ENCODE measurements around the gene BEX4.
"Not testable (repeated sequence)": the region's sequence is repeated elsewhere in the genome, so short reads cannot be mapped to it uniquely, and the experiment has no call there.

BEX4 gene, protein sequence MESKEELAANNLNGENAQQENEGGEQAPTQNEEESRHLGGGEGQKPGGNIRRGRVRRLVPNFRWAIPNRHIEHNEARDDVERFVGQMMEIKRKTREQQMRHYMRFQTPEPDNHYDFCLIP

DNA sequence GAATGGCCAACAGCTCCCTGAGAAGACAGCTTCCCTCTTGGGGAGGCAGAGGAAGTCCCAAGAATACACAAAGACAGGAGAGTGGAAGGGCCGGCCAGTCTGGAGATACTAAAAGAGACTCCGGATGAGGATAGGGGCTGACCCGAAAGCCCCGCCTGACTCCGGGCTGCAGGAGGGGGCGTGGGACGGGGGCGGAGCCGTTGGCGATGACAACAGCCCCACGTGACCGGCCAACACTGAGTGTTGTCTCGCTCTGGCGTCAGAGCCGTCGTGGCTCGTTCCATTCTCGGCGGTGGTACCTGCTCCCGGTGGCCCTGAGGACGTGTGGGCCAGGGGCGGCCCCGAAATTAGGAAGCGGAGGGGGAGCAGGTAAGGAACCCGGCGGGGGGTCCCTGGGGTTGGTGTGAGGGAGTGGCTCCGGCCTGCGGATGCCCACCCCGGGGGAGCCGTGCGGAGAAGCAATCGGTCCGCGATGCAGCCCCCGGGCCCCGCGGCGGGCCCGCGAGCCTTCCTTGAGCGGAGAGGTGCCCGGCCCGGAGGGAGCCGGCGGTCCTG, at the start of gene BEX4:
Gene BEX4, plus strand, starts transcription at position 239 of the 555 bp plus-strand sequence. CDS start 1,046 bp downstream, outside the sequence.
- Histone ChIP-seq H3K36me3 (no peaks in the 10 kb centered on the region), H3K4me3 (peak within 1 kb of the TSS; percentile 70 to 89 (median 79)), H3K27ac (peak within 1 kb of the TSS; percentile 84 to 93 (median 86)), H3K9me3 (replicated peaks in 1 of 11) (peaks cover 0 to 7% (median 0%) of the 10 kb centered on the region in 11 experiments; a peak in 2 of 22 replicates), H3K4me1 (peaks cover 0 to 20% (median 5%) of the 10 kb centered on the region in 10 experiments; a peak in 9 of 20 replicates), H3K4me2 (peak within 1 kb of the TSS; percentile 52 to 77 (median 66)), H3K9ac (peak within 1 kb of the TSS; percentile 86 to 96 (median 90)), H3K27me3 (peaks cover 0 to 4% (median 0%) of the 10 kb centered on the region in 11 experiments; a peak in 2 of 22 replicates), H4K20me1 (no peaks in the 10 kb centered on the region)
- no peak for TF ChIP-seq Cebpa-rat (IDR thresholded peaks at IDR 0.05)

DNA sequence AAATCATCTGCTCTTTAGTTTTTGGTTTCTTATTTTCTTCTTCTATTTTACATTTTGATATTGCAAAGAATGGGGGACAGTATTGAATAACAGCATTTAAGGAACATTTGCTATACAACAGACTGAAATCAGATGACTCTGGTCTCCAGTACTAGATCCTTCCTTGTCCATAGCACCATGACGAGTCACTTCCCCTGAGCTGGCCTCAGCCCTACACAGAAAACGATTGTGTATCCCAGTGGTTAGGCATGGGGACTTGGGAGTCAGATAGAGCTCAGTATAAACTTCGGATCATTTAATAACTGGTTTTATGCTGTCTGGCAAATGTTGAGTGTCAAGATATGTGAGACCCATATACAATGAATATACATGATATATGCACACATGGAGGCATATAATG, 44.7 kb upstream of the BEX4 start:
- Histone ChIP-seq H3K27ac (no peak overlapping the region), H3K27me3 (no peaks in the 10 kb centered on the region), H3K4me3 (no peak overlapping the region), H3K4me2 (no peak overlapping the region), H4K20me1 (no peaks in the 10 kb centered on the region), H3K4me1 (no peaks in the 10 kb centered on the region), H3K9me3 (replicated peaks in 1 of 11) (no peaks in the 10 kb centered on the region), H3K9ac (no peak overlapping the region), H3K36me3 (no peaks in the 10 kb centered on the region)
- no peak for TF ChIP-seq Cebpa-rat (IDR thresholded peaks at IDR 0.05)

DNA sequence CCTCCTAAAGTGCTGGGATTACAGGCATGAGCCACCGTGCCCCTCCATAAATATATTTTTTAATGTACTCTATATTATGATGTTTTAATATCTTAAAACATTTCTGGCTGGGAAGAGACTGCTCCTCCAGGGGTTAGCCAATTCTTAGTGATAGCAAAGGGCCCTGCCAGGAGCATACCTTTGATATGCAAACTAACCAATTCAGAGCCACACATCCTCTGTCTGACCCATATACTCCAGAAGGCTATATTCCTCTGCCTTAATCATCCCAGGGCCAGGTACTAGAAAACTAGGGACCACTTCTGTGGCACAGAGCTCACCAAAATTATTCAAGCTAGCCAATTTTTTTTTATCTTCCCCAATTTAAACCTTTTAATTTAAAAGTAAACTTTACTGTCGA, 43.6 kb upstream of the BEX4 start:
- H3K9me3 ChIP-seq (replicated peaks in 1 of 11) = no peaks in the 10 kb centered on the region
- H3K36me3 ChIP-seq = no peaks in the 10 kb centered on the region
- no peaks in the 10 kb centered on the region for H3K4me1 ChIP-seq
- no peak overlapping the region for H3K4me3 ChIP-seq
- H3K27ac ChIP-seq = no peak overlapping the region
- no peaks in the 10 kb centered on the region for H3K27me3 ChIP-seq
- H3K9ac ChIP-seq = no peak overlapping the region
- H3K4me2 ChIP-seq = no peak overlapping the region
- no peak for TF ChIP-seq Cebpa-rat (IDR thresholded peaks at IDR 0.05)
- no peaks in the 10 kb centered on the region for H4K20me1 ChIP-seq

DNA sequence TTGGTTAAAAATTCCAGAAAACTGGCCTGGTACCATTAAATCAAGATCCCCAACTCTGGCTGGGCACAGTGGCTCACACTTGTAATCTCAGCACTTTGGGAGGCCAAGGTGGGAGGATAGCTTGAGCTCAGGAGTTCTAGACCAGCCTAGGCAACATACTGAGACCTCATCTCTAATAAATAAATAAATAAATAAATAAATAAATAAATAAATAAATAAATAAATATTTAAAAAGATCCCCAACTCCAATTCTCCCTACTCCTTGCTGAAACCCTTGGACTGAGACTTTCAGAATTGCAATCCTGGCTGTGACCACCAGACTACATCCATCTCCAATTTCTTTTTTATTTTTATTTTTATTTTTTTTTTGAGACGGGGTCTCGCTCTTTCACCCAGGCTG, 39.7 kb upstream of the BEX4 start:
- H3K4me3 ChIP-seq; H3K4me1 ChIP-seq; H3K9me3 ChIP-seq (replicated peaks in 1 of 11); H3K27ac ChIP-seq; H3K9ac ChIP-seq; H4K20me1 ChIP-seq; H3K4me2 ChIP-seq; H3K36me3 ChIP-seq; H3K27me3 ChIP-seq: not testable (repeated sequence)

DNA sequence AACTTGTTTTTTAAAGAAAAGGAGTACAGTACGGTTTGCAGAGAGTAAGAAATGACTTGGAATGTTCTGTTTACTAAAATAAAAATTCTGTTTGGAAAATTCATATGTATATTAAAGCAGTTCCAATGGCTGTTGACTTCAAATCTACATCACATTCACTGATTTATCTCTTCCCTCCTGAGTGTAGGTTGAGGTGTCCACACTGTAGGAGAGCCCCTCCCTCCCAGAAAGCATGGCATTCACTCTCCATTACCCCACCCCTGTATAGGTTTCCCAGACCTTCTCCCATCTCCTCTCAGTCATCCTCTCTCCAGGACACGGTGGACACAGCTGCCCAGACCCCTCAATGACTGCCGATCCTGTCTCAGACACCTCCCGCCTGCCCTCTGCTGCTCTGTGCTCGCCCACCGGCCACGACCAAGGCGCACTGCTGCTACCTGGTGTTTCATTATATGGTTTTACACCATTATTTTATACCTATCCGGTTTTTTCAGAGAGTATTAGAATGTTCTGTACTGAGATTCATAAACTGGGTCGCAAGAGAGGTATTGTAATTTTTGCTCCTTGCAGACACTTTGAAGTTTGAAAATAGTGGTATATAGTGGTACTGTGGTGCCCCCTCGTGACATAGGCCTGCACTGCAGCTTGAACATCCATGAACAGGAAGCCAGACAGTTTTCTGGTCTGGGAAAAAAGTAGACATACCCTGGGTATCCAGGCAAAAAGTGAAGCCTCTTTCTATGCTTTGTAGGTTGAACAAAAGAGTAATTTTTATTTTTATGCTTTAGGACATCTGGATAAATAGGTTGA, 38.8 kb upstream of the BEX4 start:
- no peak for TF ChIP-seq Cebpa-rat (IDR thresholded peaks at IDR 0.05)
- Histone ChIP-seq H3K9me3 (replicated peaks in 1 of 11) (no peaks in the 10 kb centered on the region), H3K4me1 (no peaks in the 10 kb centered on the region), H3K36me3 (no peaks in the 10 kb centered on the region), H3K4me3 (peak overlapping the region in 5 of 10 experiments; percentile 33 to 39 (median 34); a peak in 8 of 20 replicates), H3K4me2 (peak overlapping the region in 10 of 11 experiments; percentile 19 to 70 (median 44); a peak in 14 of 22 replicates), H3K27ac (no peak overlapping the region), H4K20me1 (no peaks in the 10 kb centered on the region), H3K27me3 (peaks cover 0 to 14% (median 6%) of the 10 kb centered on the region in 11 experiments; a peak in 8 of 22 replicates), H3K9ac (peak overlapping the region in 1 of 11 experiments; percentile 27; a peak in 1 of 22 replicates)

DNA sequence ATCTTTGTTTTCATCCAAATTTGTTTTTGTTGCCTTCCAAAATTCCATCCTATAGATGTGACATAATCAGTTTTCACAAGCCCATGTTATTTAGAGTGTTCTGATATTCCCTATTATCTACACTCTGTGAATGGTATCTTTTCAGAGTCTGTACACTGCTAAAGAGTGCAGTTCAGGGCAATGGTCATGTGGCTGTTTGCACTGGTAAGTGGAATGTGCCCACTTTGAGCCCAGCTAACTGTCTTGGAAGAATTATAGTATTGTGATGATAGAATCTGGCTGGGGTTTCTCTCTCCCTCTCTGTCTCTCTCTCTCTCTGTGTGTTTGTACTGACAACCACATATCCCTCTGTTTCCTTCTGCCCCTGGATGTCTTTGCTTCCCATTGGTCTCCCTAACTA, 37.4 kb upstream of the BEX4 start:
- no peaks in the 10 kb centered on the region for H3K36me3 ChIP-seq
- no peaks in the 10 kb centered on the region for H3K9me3 ChIP-seq (replicated peaks in 1 of 11)
- no peak overlapping the region for H3K4me3 ChIP-seq
- no peak overlapping the region for H3K27ac ChIP-seq
- TF ChIP-seq Cebpa-rat (IDR thresholded peaks at IDR 0.05) = no peak
- no peak overlapping the region for H3K9ac ChIP-seq
- no peaks in the 10 kb centered on the region for H3K4me1 ChIP-seq
- no peaks in the 10 kb centered on the region for H4K20me1 ChIP-seq
- peaks cover 0 to 14% (median 6%) of the 10 kb centered on the region in 11 experiments; a peak in 8 of 22 replicates for H3K27me3 ChIP-seq
- no peak overlapping the region for H3K4me2 ChIP-seq

DNA sequence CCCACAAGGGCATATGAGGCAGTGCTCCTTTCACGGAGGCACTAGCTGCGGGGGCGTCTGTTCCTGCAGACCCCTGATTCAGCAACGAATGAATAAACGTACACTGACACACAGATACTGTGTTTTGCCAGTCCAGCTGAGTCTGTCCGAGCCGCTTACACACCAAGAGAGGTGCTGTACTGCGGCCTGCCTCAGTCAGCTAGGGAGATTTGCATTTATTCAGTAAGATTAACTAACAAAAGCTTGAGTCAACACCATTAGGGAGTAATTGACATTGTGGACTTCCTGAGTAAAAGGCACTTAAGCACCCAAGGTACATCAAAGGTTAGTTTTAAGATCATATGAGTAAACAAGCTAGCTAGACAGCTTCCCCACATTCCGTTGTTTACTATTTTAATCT, 31.0 kb upstream of the BEX4 start:
- H3K4me2 ChIP-seq = no peak overlapping the region
- no peak overlapping the region for H3K27ac ChIP-seq
- H4K20me1 ChIP-seq = no peaks in the 10 kb centered on the region
- H3K36me3 ChIP-seq = no peaks in the 10 kb centered on the region
- no peak overlapping the region for H3K4me3 ChIP-seq
- H3K27me3 ChIP-seq = peaks cover 0 to 14% (median 6%) of the 10 kb centered on the region in 11 experiments; a peak in 9 of 22 replicates
- no peak for TF ChIP-seq Cebpa-rat (IDR thresholded peaks at IDR 0.05)
- H3K9ac ChIP-seq = no peak overlapping the region
- no peaks in the 10 kb centered on the region for H3K4me1 ChIP-seq
- H3K9me3 ChIP-seq (replicated peaks in 1 of 11) = no peaks in the 10 kb centered on the region

DNA sequence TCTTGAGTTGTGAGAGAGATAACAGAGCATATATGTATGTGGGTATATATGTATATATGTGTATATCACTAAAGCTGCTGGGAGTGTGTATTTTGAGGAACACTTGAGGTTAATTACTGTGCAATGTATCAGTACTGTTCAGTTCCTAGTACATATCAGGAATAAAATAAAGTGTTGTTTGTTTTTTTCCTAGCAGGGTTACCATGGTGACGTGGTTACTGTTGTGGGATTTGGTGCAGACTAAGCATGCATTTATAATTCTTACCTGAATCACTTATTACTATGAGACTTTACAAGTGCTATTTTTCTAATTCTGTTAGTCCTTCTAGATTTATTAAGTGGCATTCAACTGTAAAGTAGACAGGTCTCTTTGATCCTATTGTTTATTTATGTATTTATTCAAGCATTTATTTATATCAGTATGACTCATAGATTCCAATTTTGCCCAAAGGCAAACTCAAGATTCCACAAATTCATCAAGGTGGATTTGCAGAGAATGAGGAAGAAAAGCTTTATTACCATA, 26.9 kb upstream of the BEX4 start:
- H3K4me3 ChIP-seq = no peak overlapping the region
- H4K20me1 ChIP-seq = no peaks in the 10 kb centered on the region
- no peak overlapping the region for H3K4me2 ChIP-seq
- no peaks in the 10 kb centered on the region for H3K4me1 ChIP-seq
- no peak overlapping the region for H3K9ac ChIP-seq
- H3K27ac ChIP-seq = no peak overlapping the region
- no peaks in the 10 kb centered on the region for H3K9me3 ChIP-seq (replicated peaks in 1 of 11)
- no peaks in the 10 kb centered on the region for H3K36me3 ChIP-seq
- H3K27me3 ChIP-seq = no peaks in the 10 kb centered on the region; a peak in 1 of 22 replicates
- no peak for TF ChIP-seq Cebpa-rat (IDR thresholded peaks at IDR 0.05)

DNA sequence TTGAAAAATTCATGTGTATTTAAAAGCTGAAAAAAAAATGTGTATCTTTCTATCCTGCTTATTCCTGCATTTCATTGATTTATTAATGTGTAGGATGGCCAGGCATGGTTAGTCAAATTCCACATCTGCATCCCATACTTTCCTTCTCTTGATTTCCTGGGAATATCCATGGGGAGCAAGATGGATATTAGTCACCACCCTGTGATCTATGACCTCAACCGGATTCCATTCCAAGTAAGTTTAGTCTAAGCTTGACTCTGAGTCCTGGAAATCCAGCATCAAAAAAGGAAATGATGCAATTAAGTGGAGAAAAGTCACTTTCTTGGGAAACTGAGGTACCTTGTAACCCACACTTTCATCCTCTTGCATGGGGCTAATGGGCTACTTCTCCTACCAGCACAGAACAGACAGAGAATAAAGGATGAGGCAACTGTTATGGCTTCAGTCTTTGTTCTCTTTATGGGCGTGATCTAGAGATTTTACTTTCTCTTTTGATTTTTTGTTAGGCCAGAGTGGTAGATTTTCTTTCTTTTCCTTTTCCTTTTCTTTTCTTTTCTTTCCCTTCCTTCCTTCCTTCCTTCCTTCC, 17.1 kb upstream of the BEX4 start:
- no peak overlapping the region for H3K27ac ChIP-seq

DNA sequence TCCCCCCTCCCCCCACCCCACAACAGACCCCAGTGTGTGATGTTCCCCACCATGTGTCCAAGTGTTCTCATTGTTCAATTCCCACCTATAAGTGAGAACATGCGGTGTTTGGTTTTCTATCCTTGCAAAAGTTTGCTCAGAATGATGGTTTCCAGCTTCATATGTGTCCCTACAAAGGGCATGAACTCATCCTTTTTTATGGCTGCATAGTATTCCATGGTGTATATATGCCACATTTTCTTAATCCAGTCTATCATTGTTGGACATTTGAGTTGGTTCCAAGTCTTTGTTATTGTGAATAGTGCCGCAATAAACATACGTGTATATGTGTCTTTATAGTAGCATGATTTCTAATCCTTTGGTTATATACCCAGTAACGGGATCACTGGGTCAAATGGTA, 16.2 kb upstream of the BEX4 start:
- H3K27me3 ChIP-seq; H4K20me1 ChIP-seq; H3K36me3 ChIP-seq; H3K4me2 ChIP-seq; H3K4me1 ChIP-seq; H3K4me3 ChIP-seq; H3K9me3 ChIP-seq (replicated peaks in 1 of 11); H3K9ac ChIP-seq; H3K27ac ChIP-seq: not testable (repeated sequence)

More for the DNA sequence above, 17.1 kb upstream of the BEX4 start:
- Histone ChIP-seq H3K27me3 (no peaks in the 10 kb centered on the region), H3K9me3 (replicated peaks in 1 of 11) (no peaks in the 10 kb centered on the region), H4K20me1 (no peaks in the 10 kb centered on the region), H3K4me1 (no peaks in the 10 kb centered on the region), H3K4me3 (no peak overlapping the region), H3K4me2 (no peak overlapping the region), H3K36me3 (no peaks in the 10 kb centered on the region), H3K9ac (no peak overlapping the region)
- TF ChIP-seq Cebpa-rat (IDR thresholded peaks at IDR 0.05) = no peak
